Measurements from ENCODE around the gene SPSB1. TPM values are rescaled to one million over a fixed set of nuclear protein-coding genes. Genes with fewer than 3 reads are reported as not detected.

Gene SPSB1
- total and polyA plus RNA-seq, 2 of the 4 experiments (the other 2 are of a cell fraction): 16.7 to 19.8 TPM

Other genes with a start within 250 kb of the SPSB1 start
- 0.18 TPM in 1 of 2 replicates, not detected in the other for gene SLC2A5, start 223.3 kb upstream of the SPSB1 start, total RNA-seq (2012; rRNA removed)
- 0.03 TPM in 1 of 2 replicates, not detected in the other for gene SLC2A5, start 223.3 kb upstream of the SPSB1 start, polyA plus RNA-seq (2012; rRNA removed)
- 2.2 and 2.7 TPM in 2 replicates for gene GPR157, start 163.8 kb upstream of the SPSB1 start, total RNA-seq (2012; rRNA removed)
- gene GPR157, start 163.8 kb upstream of the SPSB1 start, polyA plus RNA-seq (2012; rRNA removed): 1.7 and 1.8 TPM in 2 replicates
- 8.3 and 9.3 TPM in 2 replicates for gene H6PD, start 58.1 kb upstream of the SPSB1 start, total RNA-seq (2012; rRNA removed)
- gene H6PD, start 58.1 kb upstream of the SPSB1 start, polyA plus RNA-seq (2012; rRNA removed): 22.1 and 22.7 TPM in 2 replicates
- gene SLC25A33, start 246.6 kb downstream of the SPSB1 start, total RNA-seq (2012; rRNA removed): 3.0 and 3.6 TPM in 2 replicates
- 2.5 and 2.7 TPM in 2 replicates for gene SLC25A33, start 246.6 kb downstream of the SPSB1 start, polyA plus RNA-seq (2012; rRNA removed)

Data from IMR-90 (cell line).